GM21619 (cell line): ENCODE data around the gene GIMAP5.

Source experiments
- ATAC-seq: cut with Tn5 transposase; IDR thresholded peaks from one replicate; pipeline ENCODE4 v1.9.1; 2021; ENCODE audit not compliant: unreplicated experiment

Gene GIMAP5

DNA sequence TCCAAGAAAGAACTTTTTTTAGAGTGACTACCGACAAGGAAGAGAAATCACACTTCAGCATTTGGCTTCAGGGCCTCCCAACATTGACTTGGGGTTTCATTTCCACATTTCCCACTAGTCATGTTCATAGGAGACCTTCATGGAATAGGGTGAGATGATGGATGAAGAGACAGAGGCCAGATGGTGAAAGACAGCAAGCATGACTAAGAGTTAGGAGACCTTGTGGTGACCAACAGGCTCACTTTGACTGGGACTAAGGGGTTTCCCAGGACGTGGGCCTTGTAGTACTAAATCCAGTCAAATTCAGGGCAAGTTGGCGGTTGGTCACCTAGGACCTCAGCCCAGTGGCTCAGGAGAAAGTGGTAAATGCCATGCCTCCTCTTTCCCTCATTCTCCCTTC, 3.0 kb upstream of the GIMAP5 start:
- no peak for ATAC-seq

GRCh38 chr7:150735596-150736358, 1.4 kb upstream of the GIMAP5 start:
- no peak for ATAC-seq

- peak; percentile 10 for ATAC-seq
Measured at GRCh38 chr7:150736864-150737263, 354 bp upstream of the GIMAP5 start.

- no peak for ATAC-seq
Measured at GRCh38 chr7:150738092-150738491, 874 bp downstream of the GIMAP5 start.

DNA sequence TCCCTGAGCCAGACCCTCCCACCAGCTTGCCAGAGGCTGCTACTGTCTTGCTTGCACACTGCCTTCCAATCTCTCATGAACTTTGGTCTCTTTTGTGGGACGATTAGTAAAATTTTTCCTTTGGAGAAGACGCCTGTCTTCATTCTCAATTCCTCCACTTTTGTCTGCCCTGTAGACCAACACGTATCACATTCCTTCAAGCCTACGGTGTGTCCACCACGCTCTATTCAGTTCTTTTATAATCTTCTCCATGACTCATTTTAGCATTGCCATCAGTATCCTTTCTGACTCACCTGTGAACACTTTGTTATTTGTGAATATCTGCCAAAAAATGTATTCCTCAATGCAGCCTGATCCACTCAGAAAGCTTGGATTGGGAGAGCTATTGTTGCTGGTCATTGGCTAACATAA, 1.4 kb downstream of the GIMAP5 start:
- ATAC-seq: no peak

- no peak for ATAC-seq
Measured at GRCh38 chr7:150739033-150739432, 1.8 kb downstream of the GIMAP5 start.

DNA sequence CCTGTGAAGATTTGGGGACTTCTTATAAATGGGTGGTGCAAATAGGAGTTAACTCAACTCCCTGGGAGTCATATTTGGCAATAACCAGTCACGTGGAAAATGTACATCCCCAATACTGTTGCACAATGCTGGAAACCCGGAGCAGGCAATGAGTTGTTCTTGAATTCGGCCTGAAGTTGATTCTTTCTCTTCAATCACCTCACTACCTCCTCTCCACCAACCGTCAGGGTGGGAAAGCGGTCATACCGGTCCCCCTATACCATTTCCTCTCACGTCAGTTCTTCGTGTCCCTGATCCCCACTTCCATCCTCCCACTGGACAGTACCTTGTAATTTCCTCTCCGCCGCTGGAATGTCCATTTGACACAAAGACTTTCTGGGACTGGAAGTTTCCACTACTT, 2.8 kb downstream of the GIMAP5 start:
- no peak for ATAC-seq

DNA sequence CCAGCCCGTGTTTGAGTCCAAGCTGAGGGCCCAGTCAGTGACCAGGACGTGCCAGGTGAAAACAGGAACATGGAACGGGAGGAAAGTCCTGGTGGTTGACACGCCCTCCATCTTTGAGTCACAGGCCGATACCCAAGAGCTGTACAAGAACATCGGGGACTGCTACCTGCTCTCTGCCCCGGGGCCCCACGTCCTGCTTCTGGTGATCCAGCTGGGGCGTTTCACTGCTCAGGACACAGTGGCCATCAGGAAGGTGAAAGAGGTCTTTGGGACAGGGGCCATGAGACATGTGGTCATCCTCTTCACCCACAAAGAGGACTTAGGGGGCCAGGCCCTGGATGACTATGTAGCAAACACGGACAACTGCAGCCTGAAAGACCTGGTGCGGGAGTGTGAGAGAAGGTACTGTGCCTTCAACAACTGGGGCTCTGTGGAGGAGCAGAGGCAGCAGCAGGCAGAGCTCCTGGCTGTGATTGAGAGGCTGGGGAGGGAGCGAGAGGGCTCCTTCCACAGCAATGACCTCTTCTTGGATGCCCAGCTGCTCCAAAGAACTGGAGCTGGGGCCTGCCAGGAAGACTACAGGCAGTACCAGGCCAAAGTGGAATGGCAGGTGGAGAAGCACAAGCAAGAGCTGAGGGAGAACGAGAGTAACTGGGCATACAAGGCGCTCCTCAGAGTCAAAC, 5.2 kb downstream of the GIMAP5 start:
- no peak for ATAC-seq

- ATAC-seq: no peak
Measured at GRCh38 chr7:150744041-150744656, 6.9 kb downstream of the GIMAP5 start.

DNA sequence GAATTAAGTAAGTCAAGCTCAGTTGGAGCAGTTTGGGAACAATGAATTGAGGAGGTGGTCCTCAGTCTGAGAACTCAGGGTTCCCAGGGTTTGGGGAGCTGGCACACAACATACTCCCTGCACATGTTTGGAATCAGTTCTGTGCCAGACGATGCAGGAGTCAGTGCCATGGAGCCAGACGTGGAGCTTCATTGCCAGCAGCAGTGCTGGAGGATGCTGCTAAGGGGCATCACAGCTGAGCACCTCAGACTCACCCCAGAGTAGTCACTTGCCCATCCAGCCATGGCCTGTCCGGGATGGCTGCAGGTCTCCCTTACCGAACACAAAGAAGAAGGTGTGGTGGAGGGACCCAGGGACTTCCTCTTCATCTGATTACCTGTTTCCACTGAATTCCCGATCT, 7.9 kb downstream of the GIMAP5 start:
- ATAC-seq: no peak

GRCh38 chr7:150745876-150746275, 8.7 kb downstream of the GIMAP5 start:
- no peak for ATAC-seq

GRCh38 chr7:150746921-150747320, 9.7 kb downstream of the GIMAP5 start:
- no peak for ATAC-seq

DNA sequence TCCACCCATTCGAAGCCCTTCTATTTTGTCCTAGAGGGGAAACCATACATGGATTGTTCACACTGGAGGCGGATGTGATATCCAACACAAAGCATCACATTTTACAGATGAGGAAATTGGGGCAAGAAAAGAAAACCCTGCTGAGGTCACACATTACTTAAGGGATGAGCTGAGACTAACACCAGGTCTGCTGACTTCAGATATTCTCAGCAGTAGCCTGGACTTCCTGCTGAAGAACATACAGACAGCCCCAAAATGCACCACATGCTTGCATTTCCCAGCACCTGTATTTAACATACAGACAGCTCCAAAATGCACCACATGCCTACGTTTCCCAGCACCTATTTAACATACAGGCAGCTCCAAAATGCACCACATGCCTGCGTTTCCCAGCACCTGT, 11.2 kb downstream of the GIMAP5 start:
- ATAC-seq: no peak

DNA sequence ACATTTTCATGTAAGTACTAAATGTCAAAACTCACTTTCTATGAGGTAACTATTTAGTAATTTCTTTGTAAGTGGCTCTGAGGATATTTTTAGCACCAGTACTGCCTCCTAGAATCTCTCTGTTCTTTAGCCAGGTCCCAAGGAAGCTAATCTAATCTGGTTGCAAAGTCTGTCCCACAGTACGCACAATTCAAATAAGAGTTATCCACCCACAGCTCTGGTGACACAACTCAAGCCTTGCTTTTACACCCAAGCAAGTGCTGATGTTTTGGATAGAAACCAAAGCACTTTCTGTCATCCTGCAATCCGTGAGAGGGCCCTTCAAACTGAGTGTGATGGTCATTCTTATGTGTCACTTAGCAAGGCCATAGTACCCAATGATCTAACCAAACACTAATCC, 14.5 kb downstream of the GIMAP5 start:
- no peak for ATAC-seq

GRCh38 chr7:150753239-150753638, 16.0 kb downstream of the GIMAP5 start:
- no peak for ATAC-seq

- ATAC-seq: peak; percentile 42
Measured at GRCh38 chr7:150753826-150754603, 16.8 kb downstream of the GIMAP5 start.

DNA sequence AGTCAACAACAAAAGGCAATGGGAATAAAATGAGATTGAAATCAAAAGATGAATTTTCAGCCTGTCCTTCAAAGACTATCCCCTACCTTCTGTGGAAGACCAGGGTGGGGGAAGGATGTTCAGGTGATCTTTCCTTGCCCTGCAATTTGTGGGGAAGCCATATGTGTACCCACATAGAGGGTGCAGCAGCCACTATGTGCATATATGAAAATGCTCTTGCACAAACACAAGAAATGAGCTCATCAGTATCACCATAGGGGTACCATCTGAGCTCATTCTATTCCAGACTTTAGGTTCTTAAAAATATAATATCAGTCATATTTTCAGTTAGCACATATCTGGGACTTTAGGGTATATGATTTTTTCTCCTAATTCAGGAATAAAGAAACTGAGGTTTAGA, 17.7 kb downstream of the GIMAP5 start:
- ATAC-seq: no peak

GRCh38 chr7:150755473-150756099, 18.4 kb downstream of the GIMAP5 start:
- ATAC-seq: peak; percentile 60

DNA sequence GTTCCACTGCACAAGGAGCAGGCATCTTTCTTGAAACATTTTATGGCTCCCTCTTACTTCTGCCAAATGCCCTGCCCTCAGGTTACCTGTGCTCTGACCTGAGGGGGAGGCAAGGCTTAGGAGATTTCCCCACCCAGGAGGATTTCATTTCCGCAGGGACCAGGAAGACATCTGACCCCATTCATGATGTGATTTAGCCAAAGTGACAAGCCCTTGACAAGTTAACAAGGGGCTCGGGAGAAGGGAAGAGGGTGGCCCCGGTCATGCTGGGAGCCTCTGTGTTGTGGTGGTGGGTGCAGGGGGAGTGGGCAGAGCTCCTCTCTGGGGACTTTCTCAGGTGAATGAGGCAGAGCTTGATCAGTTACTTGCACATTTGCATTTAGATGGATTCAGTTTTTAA, 18.9 kb downstream of the GIMAP5 start:
- no peak for ATAC-seq

DNA sequence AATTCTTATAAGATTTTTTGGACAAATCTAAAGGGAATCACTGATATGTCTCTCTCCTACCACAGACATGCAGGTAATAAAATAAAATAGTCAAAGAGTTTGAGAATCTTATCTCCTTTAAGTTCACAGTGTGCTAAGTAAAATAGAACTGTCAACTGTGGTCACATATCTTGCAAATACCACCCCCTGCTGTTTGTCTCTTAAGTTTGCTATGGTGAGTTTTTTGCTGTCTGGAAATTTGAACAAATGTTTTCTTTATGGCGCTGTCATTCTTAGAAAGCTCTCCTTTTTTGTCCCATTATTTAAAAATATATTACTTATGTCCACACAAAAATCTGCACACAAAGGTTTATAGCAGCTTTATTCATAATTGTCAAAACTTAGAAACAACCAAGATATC, 19.6 kb downstream of the GIMAP5 start:
- ATAC-seq: no peak

- no peak for ATAC-seq
Measured at GRCh38 chr7:150759479-150759878, 22.3 kb downstream of the GIMAP5 start.
